Measurements from ENCODE around the gene PRKCQ. TPM values are rescaled to one million over a fixed set of nuclear protein-coding genes. Genes with fewer than 3 reads are reported as not detected.

Gene PRKCQ
- total RNA-seq, 3 donors from 2014 or later: 0.64 to 1.8 (median 0.98) TPM

DNA sequence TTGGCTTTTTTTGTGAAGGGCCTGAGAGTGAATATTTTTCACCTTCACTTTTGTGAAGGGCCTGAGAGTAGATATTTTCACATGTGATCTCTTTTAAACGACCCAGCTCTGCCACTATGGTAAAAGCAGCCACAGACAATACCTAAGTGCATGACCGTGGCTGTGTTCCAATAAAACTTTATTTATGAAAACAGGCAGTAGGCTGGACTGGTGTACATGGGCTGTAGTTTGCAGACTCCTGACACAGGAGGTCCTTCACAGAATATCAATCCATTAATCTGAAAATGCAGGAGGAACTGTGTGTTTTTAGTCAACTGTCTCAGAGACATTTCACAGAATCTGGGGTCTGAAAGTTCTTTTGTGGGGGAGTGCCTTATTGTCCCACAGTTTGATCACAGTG is 186.9 kb downstream of the PRKCQ start:
- Histone ChIP-seq H3K27ac (no peak overlapping the region), H3K9me3 (peaks cover 0 to 23% of the 10 kb centered on the region in 2 donors), H3K36me3 (no peaks in the 10 kb centered on the region), H3K4me3 (no peak overlapping the region), H3K27me3 (no peaks in the 10 kb centered on the region), H3K4me1 (no peaks in the 10 kb centered on the region)
- TF ChIP-seq POLR2A (IDR thresholded peaks at IDR 0.05) (no peak), POLR2AphosphoS5 (IDR thresholded peaks at IDR 0.05) (no peak)
- TF ChIP-seq, protein P1, sequence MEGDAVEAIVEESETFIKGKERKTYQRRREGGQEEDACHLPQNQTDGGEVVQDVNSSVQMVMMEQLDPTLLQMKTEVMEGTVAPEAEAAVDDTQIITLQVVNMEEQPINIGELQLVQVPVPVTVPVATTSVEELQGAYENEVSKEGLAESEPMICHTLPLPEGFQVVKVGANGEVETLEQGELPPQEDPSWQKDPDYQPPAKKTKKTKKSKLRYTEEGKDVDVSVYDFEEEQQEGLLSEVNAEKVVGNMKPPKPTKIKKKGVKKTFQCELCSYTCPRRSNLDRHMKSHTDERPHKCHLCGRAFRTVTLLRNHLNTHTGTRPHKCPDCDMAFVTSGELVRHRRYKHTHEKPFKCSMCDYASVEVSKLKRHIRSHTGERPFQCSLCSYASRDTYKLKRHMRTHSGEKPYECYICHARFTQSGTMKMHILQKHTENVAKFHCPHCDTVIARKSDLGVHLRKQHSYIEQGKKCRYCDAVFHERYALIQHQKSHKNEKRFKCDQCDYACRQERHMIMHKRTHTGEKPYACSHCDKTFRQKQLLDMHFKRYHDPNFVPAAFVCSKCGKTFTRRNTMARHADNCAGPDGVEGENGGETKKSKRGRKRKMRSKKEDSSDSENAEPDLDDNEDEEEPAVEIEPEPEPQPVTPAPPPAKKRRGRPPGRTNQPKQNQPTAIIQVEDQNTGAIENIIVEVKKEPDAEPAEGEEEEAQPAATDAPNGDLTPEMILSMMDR (IDR thresholded peaks at IDR 0.05): no peak
- intact Hi-C loops (cut with DNase I; ENCODE audit: low total_unique reads): no loop called here
- DNase-seq (ENCODE audit: low spot score in 2 of 2): no peak

DNA sequence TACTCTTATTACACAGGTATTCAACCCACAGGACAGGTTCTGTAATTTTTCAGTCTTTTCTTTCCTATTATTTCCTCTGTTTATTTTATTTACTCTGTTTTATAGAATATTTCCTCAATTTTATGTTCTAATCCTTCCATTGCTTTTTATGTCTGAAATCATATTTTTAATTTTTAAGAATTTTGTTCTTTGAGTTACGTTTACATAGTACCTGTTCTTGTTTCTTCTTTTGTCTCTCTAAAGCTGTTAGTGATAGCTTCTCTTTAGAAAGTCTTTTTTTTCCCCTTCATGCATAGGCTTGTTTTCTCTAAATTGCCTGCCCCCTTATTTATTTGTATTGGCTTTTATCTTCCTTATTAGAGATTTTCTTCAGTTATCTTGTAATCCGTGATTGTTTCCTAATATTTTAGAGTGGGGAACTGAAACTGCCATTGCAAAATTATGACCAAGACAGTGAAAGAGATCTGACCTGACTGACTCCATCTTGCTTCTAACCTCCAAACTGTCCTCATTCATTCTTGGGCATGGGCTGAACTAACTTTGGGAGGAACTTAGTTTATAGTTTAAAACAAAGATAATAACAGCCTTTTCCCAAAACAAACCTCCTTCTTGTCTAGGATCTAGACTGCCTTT is 189.7 kb downstream of the PRKCQ start:
- Histone ChIP-seq H3K27ac (no peak overlapping the region), H3K27me3 (no peaks in the 10 kb centered on the region), H3K9me3 (peaks cover 0 to 23% of the 10 kb centered on the region in 2 donors), H3K36me3 (no peaks in the 10 kb centered on the region), H3K4me1 (no peaks in the 10 kb centered on the region), H3K4me3 (no peak overlapping the region)
- TF ChIP-seq, protein P1 (IDR thresholded peaks at IDR 0.05): no peak
- no peak for TF ChIP-seq POLR2A (IDR thresholded peaks at IDR 0.05)
- no peak for TF ChIP-seq POLR2AphosphoS5 (IDR thresholded peaks at IDR 0.05)
- intact Hi-C loops (cut with DNase I; ENCODE audit: low total_unique reads): no loop called here
- no peak for DNase-seq (ENCODE audit: low spot score in 2 of 2)

DNA sequence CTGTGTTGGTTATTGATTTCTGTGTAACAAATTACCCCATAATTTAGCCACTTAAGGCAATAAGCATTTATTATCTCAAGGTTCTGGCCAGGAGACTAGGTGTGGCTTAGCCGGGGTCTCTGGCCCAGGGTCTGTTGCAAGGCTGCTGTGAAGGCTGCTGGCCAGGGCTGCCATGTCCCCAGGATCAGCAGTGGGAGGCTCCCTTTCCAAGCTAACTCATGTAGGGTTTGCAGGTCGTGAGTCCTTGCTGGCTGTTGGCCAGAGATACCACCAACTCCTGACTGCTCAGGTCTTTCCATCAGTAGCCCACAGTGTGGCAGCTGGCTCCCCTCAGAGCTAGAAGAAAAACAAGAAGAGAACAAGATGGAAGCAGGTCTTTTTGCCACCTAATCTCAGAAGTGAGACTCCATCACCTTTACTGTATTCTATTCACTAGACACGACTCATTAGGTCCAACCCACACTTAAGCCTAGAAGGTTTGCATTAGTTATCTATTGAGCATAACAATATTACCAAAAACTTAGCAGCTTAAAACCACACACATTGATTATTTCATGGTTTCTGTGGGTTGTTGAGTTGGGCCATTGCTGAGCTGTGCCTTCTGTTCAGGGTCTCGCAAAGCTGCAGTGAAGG is 191.7 kb downstream of the PRKCQ start:
- no peak overlapping the region for H3K27ac ChIP-seq
- H3K4me3 ChIP-seq: no peak overlapping the region
- peaks cover 0 to 23% of the 10 kb centered on the region in 2 donors for H3K9me3 ChIP-seq
- TF ChIP-seq POLR2A (IDR thresholded peaks at IDR 0.05): no peak
- H3K27me3 ChIP-seq: no peaks in the 10 kb centered on the region
- no peaks in the 10 kb centered on the region for H3K4me1 ChIP-seq
- DNase-seq (ENCODE audit: low spot score in 2 of 2): no peak
- no peaks in the 10 kb centered on the region for H3K36me3 ChIP-seq
- intact Hi-C loops (cut with DNase I; ENCODE audit: low total_unique reads): no loop called here

- Histone ChIP-seq H3K27ac (no peak overlapping the region), H3K9me3 (peaks cover 0 to 23% of the 10 kb centered on the region in 2 donors), H3K36me3 (no peaks in the 10 kb centered on the region), H3K4me1 (no peaks in the 10 kb centered on the region), H3K4me3 (no peak overlapping the region), H3K27me3 (no peaks in the 10 kb centered on the region)
- TF ChIP-seq POLR2A (IDR thresholded peaks at IDR 0.05) (no peak), POLR2AphosphoS5 (IDR thresholded peaks at IDR 0.05) (no peak)
- TF ChIP-seq, protein P1 (IDR thresholded peaks at IDR 0.05): no peak
- intact Hi-C loops (cut with DNase I; ENCODE audit: low total_unique reads): no loop called here
- no peak for DNase-seq (ENCODE audit: low spot score in 2 of 2)
Observed at GRCh38 chr10:6386960-6387359, 193.1 kb downstream of the PRKCQ start.

GRCh38 chr10:6386346-6386745 is 193.7 kb downstream of the PRKCQ start:
- Histone ChIP-seq H3K27ac (no peak overlapping the region), H3K9me3 (peaks cover 0 to 23% of the 10 kb centered on the region in 2 donors), H3K4me3 (no peak overlapping the region), H3K36me3 (no peaks in the 10 kb centered on the region), H3K27me3 (no peaks in the 10 kb centered on the region), H3K4me1 (no peaks in the 10 kb centered on the region)
- intact Hi-C loops (cut with DNase I; ENCODE audit: low total_unique reads): no loop called here
- no peak for DNase-seq (ENCODE audit: low spot score in 2 of 2)
- TF ChIP-seq POLR2AphosphoS5 (IDR thresholded peaks at IDR 0.05): no peak
- TF ChIP-seq POLR2A (IDR thresholded peaks at IDR 0.05): no peak
- TF ChIP-seq, protein P1 (IDR thresholded peaks at IDR 0.05): no peak

Data from breast epithelium (tissue), 4 donors.